Mucosa of descending colon (tissue), 3 donors: ENCODE data around the gene GFPT1. TPM values are rescaled to one million over a fixed set of nuclear protein-coding genes. Genes with fewer than 3 reads are reported as not detected.

ENCODE experiments used
- ATAC-seq: fragments of 200-7000 bp; cut with Tn5 transposase; one replicate; pipeline ENCODE4 v1.9.1; 2020; ENCODE audit warnings: mild to moderate bottlenecking, moderate library complexity
- DNase-seq, 3 donors: peaks; one replicate each; pipeline ENCODE4 v3.0.0-alpha.2; 2020
- H3K36me3 ChIP-seq: fragments of 200-600 bp; one replicate; pipeline ENCODE4 v1.8.0; 2021; ENCODE audit warnings: low read depth, mild to moderate bottlenecking
- H3K4me1 ChIP-seq: fragments of 200-600 bp; one replicate; pipeline ENCODE4 v1.8.0; 2021; ENCODE audit warnings: low read depth, mild to moderate bottlenecking
- H3K4me3 ChIP-seq: fragments of 200-600 bp; one replicate; pipeline ENCODE4 v1.8.0; 2021; ENCODE audit warnings: mild to moderate bottlenecking
- H3K9me3 ChIP-seq: fragments of 200-600 bp; one replicate; pipeline ENCODE4 v1.8.0; 2021; ENCODE audit warnings: mild to moderate bottlenecking
- CTCF ChIP-seq: fragments of 200-600 bp; IDR thresholded peaks from one replicate; pipeline ENCODE4 v1.8.0; 2022; ENCODE audit warnings: antibody characterized with exemption, mild to moderate bottlenecking
- intact Hi-C, 2 donors: fragments of 100-400 bp; cut with DNase I in 1 of 2; cut with micrococcal nuclease in 1 of 2; formaldehyde crosslinking; loops; one replicate each; pipeline versions ENCODE4 v1.11.0 to v1.11.1; 2022; cut with DNase I, micrococcal nuclease
- total RNA-seq, 3 donors: library from RNA; stranded (reverse); fragmentation: NEBNext Ultra II Directional in 2 of 3; extraction: Animal tissue kit (Norgen Biotek cat#: 25700) in 2 of 3; gene quantifications; one replicate each; pipeline versions ENCODE4 v1.2.1 to v1.2.4, GENCODE V29; 2021 to 2023
- donor health status: DM: no; HTN: no; CAD: no; lungs with moderate emphysema.
- donor health status: DM: no; HTN: no; CAD: no.
- donor health status: DM: no; HTN: yes; CAD: no.

GFPT1 gene
- total RNA-seq, 3 donors from 2014 or later, result 79.3 to 196 (median 180) TPM

DNA sequence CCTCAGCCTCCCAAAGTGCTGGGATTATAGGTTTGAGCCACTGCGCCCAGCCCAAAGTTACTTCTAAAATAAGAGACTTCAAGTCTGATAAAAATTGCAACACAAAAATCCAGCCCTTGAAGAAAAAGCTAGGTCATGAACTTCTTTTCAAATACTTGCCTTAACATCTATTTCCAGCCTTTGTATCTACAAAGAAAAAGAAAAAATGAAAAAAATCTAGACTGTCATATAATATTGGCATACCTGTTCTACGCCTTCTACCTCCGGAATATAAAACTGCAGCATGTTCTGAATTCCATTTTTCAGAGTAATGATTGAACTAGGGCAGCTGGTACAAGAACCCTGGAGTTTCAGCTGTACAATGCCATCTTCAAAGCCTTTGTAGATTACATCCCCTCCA is 13.1 kb upstream of the GFPT1 start:
- intact Hi-C loops, result no loop called here
- no peak for TF ChIP-seq CTCF
- H3K36me3 ChIP-seq, result no peaks in the 10 kb centered on the region
- no peak overlapping the region for H3K4me3 ChIP-seq
- no peaks in the 10 kb centered on the region for H3K9me3 ChIP-seq
- H3K4me1 ChIP-seq, result peaks cover 12% of the 10 kb centered on the region
- no peak for ATAC-seq
- no peak for DNase-seq

DNA sequence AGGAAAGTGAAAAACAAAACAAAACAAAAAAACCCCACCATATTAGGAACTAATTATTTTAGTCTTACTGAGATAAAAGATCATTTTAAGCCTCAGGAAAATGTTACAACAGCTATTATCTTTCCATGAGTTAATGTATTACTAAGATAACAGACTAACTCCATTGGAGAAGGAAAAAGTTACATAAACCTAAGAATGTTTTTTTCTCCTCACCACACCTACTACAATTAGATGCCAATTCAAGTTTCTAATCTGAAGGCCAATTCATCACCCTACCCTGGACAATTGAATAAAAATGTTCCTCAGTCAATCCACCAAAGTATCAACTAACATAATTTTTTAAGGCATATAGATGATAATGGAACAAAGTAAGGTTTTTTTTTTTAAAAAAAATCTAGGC is 10.2 kb upstream of the GFPT1 start:
- Histone ChIP-seq H3K36me3 (no peaks in the 10 kb centered on the region), H3K4me3 (no peak overlapping the region), H3K4me1 (peaks cover 12% of the 10 kb centered on the region), H3K9me3 (no peaks in the 10 kb centered on the region)
- ATAC-seq (peak; percentile 94), DNase-seq (no peak)
- intact Hi-C loops, result no loop called here
- TF ChIP-seq CTCF, result no peak

GRCh38 chr2:69395866-69396265 is 8.8 kb upstream of the GFPT1 start:
- DNase-seq, result no peak
- TF ChIP-seq CTCF, result no peak
- Histone ChIP-seq H3K4me1 (peaks cover 12% of the 10 kb centered on the region), H3K36me3 (no peaks in the 10 kb centered on the region), H3K4me3 (no peak overlapping the region), H3K9me3 (no peaks in the 10 kb centered on the region)
- no peak for ATAC-seq
- intact Hi-C loops, result no loop called here

DNA sequence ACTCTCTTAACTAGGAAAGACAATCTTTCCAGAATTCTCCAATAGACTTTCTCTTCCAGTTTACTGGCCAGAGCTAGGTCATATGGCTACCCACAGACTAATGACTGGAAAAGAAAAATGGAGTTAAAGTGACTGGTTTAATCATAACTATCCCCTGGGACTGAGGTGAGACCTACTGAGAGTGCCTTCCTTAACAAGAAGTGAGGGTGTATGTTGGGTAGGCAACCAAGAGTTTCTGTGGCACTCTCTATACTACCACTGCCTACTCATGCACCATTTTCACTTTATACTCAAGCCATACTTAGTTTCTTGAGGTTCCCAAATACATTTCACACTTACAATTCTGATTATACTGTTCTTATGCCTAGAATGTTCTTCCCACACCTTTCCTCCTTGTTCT is 6.9 kb upstream of the GFPT1 start:
- intact Hi-C loops, result no loop called here
- Histone ChIP-seq H3K9me3 (no peaks in the 10 kb centered on the region), H3K4me1 (peaks cover 12% of the 10 kb centered on the region), H3K4me3 (no peak overlapping the region), H3K36me3 (no peaks in the 10 kb centered on the region)
- no peak for ATAC-seq
- no peak for DNase-seq
- no peak for TF ChIP-seq CTCF

- no peaks in the 10 kb centered on the region for H3K36me3 ChIP-seq
- intact Hi-C loops, result no loop called here
- peaks cover 6% of the 10 kb centered on the region for H3K4me1 ChIP-seq
- TF ChIP-seq CTCF, result no peak
- no peaks in the 10 kb centered on the region for H3K9me3 ChIP-seq
- DNase-seq (no peak), ATAC-seq (peak; percentile 13)
- no peak overlapping the region for H3K4me3 ChIP-seq
Observed at GRCh38 chr2:69390471-69390870, 3.4 kb upstream of the GFPT1 start.

- no peaks in the 10 kb centered on the region for H3K9me3 ChIP-seq
- DNase-seq, result no peak
- no peak for ATAC-seq
- intact Hi-C loops, result no loop called here
- no peak overlapping the region for H3K4me3 ChIP-seq
- no peaks in the 10 kb centered on the region for H3K36me3 ChIP-seq
- no peak for TF ChIP-seq CTCF
- H3K4me1 ChIP-seq, result peaks cover 6% of the 10 kb centered on the region
Observed at GRCh38 chr2:69390001-69390400, 3.0 kb upstream of the GFPT1 start.
